NCI-H128 (cell line): ENCODE data around the gene PAM.

Source experiments
- DNase-seq: peaks from one replicate; lab custom pipeline; 2025; ENCODE audit not compliant: unreplicated experiment; lab: John Stamatoyannopoulos, UW

PAM gene

GRCh38 chr5:102931085-102931725 lies 176.1 kb downstream of the PAM start:
- DNase-seq, result no peak

GRCh38 chr5:102932781-102933180 lies 177.7 kb downstream of the PAM start:
- no peak for DNase-seq

- no peak for DNase-seq
Observed at GRCh38 chr5:102933316-102933715, 178.2 kb downstream of the PAM start.

DNA sequence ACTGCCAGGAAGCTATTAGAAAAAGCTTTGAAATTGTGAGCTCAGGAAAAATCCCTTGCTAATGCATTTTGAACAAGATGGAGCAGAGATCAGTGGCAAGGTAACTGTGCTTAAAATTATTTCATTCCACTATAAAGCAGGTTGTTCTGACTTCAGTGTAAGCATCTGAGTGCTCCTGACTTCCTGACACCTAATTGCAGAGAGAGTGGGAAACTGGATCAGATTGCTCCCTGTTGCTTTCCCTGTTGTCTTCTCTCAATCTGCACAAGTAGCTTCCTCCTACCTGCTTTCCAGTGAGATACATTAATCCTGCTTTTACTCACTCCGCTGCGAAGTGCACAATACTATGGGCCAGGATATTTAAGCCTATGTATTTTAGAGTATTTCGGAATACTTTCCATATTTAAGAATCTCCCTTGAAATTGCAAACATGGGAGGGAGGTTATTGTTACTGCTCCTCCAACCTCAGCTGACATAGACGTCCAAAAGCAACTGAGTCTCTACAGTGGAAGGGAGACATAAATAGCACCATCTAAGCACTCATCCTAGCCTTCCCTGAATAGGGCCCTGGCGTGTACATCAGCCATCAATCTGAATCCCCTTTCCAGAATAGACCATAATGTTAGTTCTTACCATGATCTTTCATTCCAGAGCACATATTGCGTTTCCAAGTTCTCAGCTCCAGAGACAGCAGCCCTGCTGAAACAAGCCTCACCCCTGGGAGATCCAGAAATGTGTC lies 178.8 kb downstream of the PAM start:
- no peak for DNase-seq

DNA sequence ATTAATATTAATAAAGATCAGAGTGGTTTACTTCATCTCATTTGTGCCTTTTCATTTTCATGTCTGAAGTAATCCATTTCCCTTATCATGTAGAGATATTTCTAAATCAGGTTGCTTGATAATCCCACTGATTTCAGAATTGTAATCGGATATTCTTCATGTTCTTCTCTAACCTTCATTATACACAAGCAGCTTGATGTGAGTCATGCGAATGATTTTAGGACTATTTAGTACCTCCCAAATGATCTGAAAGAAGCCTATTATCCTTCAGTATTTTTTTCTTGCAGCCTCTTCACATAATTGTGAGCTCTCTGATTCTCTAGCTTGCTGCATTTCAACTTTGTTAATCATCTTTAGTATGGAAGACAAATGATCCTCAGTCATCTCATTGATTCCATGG lies 182.8 kb downstream of the PAM start:
- DNase-seq, result no peak

- DNase-seq, result no peak
Observed at GRCh38 chr5:102941111-102941510, 186.0 kb downstream of the PAM start.

GRCh38 chr5:102946414-102946813 lies 191.3 kb downstream of the PAM start:
- no peak for DNase-seq

- DNase-seq, result no peak
Observed at GRCh38 chr5:102946971-102947370, 191.9 kb downstream of the PAM start.

DNA sequence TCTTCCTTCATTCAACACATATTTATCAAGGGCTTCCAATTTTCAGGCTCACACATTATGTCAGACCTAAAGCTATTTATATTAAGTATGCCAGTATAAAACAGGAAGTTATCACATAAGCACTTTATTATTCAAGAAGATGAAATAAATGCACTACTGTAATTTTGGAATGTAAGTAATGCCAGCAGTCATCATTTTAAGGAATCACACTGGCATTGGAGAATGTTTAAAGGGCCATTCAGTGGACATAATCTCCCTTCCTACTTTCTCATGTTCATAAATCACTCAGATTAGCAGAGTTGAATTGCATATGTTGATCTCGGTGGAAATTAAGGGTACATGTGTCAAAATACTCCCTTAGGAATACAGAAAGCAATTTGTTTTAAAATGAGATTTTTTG lies 200.4 kb downstream of the PAM start:
- DNase-seq, result no peak

- no peak for DNase-seq
Observed at GRCh38 chr5:102956599-102956998, 201.5 kb downstream of the PAM start.

DNA sequence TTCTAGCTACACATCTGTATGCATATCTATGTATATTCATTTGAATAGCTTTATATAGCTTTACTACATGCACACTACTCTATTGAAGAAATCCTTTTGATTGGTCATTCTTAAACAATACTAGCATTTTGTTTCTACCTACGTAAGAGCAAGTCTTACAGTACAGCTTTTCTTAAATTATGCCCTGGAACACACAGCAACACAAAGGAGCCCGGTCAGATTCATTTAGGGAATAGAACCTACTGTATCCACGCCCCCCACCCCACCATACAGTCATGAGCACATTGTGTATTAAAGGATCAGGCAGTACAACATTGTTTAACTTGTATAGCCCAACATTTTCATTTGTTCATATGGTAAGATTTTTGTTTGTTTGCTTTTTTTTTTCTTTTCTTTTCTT lies 202.0 kb downstream of the PAM start:
- DNase-seq, result no peak

- no peak for DNase-seq
Observed at GRCh38 chr5:102958481-102959011, 203.4 kb downstream of the PAM start.

DNA sequence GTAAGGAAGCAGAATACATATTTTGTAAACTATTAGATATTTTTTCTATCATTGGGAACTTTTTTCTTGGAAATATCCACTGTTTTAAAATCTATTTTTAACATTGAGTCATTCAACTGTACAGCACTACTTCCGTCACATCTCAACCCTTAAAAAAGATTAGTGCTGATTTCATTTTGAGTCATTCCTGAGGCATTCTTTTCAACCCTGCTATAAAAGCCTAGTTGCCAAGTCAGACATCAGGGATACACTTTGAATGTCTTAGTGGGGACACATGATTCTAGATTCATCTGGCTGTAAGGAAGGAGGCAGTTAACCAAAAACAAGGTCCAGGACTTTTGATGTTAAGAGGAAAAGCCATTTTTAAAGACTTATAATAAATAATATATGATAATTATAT lies 203.9 kb downstream of the PAM start:
- no peak for DNase-seq

DNA sequence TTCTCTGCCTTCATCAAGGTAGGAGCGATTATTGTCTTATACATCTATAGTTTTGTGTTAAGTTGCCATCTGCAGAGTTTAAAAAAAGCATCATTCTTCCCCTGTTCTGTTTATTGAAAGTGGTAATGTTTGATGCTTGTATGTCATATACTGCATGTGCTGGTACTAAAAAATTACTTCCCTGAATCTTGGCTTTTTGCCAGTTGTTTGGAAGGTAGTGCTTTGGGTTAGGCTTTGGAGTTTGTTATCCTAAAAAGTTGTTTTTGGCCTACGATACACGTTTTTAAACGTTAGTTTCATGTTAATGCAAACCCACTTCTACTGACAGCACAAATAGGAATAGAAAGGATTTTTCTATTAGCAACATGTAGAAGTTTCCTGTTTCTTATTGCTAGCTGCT lies 206.6 kb downstream of the PAM start:
- no peak for DNase-seq

GRCh38 chr5:102965653-102966052 lies 210.5 kb downstream of the PAM start:
- DNase-seq, result no peak

- DNase-seq, result no peak
Observed at GRCh38 chr5:102969641-102970040, 214.5 kb downstream of the PAM start.

DNA sequence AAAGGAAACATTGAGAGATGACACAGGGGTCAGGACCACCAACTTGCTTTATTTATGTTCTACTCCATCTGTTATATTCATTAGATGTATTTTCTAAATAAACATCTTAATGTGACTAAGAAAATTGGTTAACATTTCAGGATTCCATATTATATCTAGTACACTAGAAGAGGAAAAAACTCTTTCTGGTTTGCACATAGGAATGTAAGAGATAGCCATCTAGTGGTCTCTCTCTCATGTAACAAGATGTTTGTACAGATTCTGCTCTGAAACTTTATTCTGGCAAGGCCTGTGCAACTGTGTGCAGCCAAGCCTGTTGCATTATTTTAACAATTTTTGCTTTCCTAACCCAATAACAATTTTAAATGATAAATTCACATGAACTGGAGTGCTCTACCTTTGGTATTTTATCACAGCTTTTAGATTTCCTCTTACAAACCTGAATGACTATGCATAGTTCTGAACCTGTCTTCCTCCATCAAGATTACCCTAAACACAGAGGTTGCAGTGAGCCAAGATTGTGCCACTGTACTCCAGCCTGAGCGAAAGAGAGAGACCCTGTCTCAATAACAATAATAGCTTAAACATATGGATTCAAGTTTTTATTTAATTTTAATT lies 216.7 kb downstream of the PAM start:
- no peak for DNase-seq

DNA sequence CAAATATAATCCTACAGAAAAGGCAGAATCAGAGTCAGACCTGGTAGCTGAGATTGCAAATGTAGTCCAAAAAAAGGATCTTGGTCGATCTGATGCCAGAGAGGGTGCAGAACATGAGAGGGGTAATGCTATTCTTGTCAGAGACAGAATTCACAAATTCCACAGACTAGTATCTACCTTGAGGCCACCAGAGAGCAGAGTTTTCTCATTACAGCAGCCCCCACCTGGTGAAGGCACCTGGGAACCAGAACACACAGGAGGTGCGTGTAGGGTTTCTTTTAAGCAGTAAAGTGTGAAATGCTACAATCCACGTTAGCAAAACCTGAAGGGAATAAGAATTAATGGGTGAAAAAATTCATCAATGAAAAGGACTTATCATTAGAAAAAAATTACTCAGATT lies 219.1 kb downstream of the PAM start:
- DNase-seq, result no peak

GRCh38 chr5:102975045-102975444 lies 219.9 kb downstream of the PAM start:
- DNase-seq, result no peak

DNA sequence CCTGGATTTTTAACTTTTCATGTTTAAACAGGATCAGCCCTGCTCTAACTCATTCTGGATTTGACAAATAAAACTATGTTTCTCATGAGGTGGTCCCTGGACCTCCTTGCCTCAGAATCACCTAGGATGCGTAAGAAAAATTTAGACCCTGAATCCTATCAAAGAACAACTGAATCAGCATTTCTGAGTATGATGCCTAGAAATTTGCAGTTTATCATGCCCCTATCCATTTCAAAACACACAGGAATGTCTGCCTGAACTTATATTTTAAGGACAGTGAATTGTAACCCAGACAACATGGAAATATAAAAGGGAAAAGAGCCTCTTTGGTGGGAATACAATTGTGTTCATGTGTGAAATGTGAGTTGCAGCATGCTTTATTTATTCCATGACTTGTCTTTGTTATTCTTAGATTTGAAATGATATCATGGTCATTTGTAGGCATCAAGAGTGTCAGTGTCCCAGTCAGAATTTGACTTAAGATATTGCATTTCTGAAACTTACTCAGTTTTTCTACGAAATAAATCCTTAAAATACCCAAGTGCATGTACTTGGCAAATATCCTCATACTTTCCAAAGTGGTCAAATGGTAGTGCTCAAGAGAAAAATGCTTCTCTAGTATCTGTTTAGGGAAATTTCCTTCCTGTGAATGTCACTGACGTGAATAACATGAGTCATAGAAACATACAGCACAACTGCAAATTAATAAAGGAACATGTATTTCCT lies 220.5 kb downstream of the PAM start:
- DNase-seq, result no peak

GRCh38 chr5:102981957-102982635 lies 227.0 kb downstream of the PAM start:
- DNase-seq, result no peak
